Uterus (tissue), 2 donors: ENCODE data around the gene DDX20.
"Not testable (repeated sequence)": the region's sequence is repeated elsewhere in the genome, so short reads cannot be mapped to it uniquely, and the experiment has no call there.

Experiments used
- CTCF ChIP-seq, 4 experiments: fragments of 200-600 bp in 2 of 4; fragments of 450-650 bp in 2 of 4; sonication (generic) in 2 of 4; IDR thresholded peaks; one replicate each; pipeline ENCODE4 v1.5.1; 2016 to 2019; ENCODE audit warnings: antibody characterized with exemption in 4 of 4, mild to moderate bottlenecking in 2 of 4, moderate library complexity in 1 of 4
- POLR2A ChIP-seq, 2 donors: fragments of 450-650 bp; IDR thresholded peaks; one replicate each; pipeline ENCODE4 v1.6.1; 2016; ENCODE audit warnings: antibody characterized with exemption in 2 of 2, mild to moderate bottlenecking in 1 of 2, moderate library complexity in 1 of 2

GRCh38 chr1:111742292-111742691, 13.4 kb upstream of the DDX20 start:
- not testable (repeated sequence) for TF ChIP-seq CTCF, POLR2A (IDR thresholded peaks at IDR 0.05)
